NCI-H82 treated with DMSO at 0.1 percent for 48 hours (cell line): ENCODE data around the gene OR4A15.

Experiments
- DNase-seq: peaks from one replicate; lab custom pipeline; 2025; ENCODE audit not compliant: unreplicated experiment; lab: John Stamatoyannopoulos, UW

The OR4A15 gene

DNA sequence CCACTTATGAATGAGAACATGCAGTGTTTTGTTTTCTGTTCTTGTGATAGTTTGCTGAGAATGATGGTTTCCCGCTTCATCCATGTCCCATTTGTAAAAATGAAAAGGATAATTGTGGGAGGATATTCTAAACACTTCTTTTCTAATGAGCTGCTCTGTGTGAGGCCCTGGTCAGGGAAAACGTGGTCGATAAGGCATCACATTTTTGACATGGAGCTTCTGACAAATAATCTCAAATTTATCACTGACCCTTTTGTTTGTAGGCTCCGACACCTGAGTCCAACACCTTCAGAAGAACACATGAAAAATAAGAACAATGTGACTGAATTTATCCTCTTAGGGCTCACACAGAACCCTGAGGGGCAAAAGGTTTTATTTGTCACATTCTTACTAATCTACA lies at the start of gene OR4A15:
Gene OR4A15 (plus strand): TSS at position 301 of the 400 bp plus-strand sequence. CDS start 0 bp downstream, at position 301.
- no peak for DNase-seq

DNA sequence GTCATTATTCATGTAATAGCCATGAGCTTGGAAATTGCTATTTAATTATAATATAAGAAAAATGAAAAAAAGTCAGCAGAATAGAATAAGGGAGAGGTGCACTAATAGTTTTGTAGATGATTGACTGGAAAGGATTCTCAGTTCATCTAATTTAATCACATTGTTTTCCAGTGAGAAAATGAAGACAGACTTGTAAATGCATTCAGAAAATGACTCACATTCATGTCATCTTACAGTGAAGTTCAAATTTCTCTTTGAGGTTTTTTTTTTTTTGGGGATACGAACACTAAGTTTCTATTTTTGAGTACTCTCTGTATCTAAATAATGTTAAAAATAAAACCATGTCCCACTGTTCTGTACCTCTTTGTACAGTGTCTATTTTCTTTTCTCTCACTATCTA lies 43.3 kb upstream of the OR4A15 start:
- DNase-seq: no peak

DNA sequence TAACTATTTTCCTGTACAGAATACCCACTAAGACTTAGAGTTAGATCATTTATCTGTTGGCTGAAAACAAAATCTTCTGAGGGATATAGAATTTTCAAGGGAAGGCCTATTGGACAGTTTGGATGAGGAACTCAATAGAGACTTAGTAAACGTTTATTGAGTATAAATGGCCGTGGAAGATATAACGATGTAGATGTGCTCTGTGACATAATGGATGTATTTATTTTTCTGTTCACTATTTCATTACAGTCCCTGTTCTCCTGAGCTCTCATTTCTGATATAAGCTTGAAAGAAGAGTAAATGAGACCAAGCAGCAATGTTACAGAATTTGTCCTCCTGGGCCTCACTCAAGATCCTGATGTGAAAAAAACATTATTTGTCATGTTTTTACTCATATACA lies 24.9 kb upstream of the OR4A15 start, which contains the start of gene OR4A16:
Gene OR4A16 (plus strand): TSS at position 301 of the 400 bp plus-strand sequence. CDS start 0 bp downstream, at position 301.
- no peak for DNase-seq

DNA sequence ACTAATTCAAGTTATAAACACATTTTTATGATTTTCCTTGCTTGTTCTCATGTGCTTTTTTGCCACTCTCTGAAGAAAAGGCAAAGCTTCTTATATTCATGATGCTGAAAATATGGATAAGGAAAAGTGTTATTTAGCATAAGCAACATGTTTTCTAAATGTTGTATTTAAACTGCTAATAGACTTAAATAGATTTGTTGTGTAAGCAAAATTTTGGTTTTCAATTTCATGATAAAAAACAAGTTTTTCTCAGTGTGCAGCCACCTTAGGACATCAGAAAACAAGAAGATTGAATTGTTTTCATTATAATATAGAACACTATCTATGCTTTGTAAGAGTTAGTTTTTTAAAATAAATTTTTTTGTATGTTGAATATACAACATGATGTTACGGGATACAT lies 22.5 kb upstream of the OR4A15 start:
- no peak for DNase-seq

DNA sequence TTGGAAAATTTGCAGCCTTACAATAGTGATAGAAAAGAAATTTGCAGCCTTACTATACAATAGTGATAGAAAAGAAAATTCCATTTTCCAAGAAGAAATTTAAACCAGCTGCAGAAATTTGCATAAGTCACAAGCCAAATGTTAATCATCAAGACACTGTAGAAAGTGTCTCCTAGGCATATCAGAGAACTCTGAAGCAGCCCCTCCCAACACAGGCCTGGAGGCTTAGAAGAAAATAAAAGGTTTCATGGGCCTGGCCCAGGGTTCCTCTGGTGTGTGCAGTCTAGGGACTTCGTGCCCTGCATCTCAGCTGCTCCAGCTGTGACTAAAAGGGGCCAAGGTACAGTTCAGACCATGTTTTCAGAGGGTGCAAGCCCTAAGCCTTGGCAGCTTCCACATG lies 18.7 kb upstream of the OR4A15 start:
- DNase-seq: no peak

DNA sequence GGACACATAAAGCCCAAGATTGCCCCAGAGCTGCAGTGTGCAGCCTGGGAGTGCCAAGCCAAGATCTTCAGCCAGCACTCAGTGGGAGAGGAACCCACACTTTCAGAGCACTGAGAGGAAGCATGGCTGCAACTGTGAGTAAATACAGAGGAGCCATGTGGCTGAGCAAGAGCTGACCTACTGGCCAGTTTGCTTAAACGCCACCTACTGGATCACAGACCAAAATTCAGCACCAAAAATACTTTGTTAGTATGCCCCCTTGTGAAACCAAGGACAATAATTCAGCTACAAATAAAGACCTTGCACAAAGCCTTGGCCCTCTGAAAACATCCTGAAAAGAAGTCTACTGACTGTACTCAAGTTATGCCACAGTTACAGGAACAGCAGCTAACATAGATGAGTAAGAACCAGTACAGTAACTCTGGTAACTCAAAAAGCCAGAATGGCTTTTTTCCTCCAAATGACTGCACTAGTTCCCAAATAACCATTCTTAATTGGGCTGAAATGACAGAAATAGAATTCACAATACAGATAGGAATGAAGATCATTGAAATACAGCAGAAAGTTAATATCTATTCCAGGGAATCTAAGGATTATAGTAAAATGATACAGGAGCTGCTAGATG lies 10.1 kb upstream of the OR4A15 start:
- no peak for DNase-seq

DNA sequence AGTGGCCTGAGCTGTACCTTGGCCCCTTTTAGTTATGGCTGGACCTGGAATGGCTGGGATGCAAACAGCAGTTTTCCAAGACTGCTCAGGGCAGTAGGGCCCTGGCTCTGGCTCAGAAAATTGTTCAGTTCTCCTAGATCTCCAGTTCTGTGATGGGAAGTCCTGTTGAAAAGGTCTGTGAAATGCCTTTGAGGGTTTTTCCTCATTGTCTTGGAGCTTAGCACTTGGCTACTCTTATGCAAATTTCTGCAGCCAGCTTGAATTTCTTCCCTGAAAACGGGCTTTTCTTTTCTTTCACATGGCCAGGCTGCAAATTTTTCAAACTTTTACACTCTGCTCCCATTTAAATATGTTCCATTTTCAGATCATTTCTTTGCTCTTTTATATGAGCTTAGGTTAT lies 33.2 kb downstream of the OR4A15 start:
- no peak for DNase-seq
